GM19193 (cell line): ENCODE measurements around the gene PACSIN2.

Experiments used
- POLR2A ChIP-seq: IDR thresholded peaks from 4 replicates; pipeline ENCODE4 v1.6.1; 2011; ENCODE audit not compliant: insufficient read depth, insufficient read length; ENCODE audit errors: extremely low read depth

Gene PACSIN2

DNA sequence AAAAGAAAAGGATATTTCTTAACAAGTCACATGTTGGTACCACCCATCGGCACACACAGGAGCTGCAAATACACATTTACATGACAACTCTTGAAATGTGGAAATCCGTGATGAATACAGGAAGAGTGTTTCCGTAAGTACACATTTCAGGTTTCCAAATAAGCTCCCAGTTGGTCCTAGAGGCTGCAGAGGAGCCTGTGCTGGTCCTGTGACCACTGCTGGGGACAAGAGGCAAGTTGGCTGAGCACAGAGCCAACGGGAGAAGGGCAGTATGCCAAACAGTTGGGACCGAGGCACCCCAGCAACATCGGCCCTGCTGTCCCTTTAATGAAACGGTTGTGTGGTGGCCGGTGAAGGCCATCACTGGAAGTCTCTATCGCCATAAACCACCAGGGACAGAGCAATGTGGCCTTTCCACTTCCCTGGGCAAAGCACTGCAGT is 119.4 kb downstream of the PACSIN2 start:
- TF ChIP-seq POLR2A: no peak

DNA sequence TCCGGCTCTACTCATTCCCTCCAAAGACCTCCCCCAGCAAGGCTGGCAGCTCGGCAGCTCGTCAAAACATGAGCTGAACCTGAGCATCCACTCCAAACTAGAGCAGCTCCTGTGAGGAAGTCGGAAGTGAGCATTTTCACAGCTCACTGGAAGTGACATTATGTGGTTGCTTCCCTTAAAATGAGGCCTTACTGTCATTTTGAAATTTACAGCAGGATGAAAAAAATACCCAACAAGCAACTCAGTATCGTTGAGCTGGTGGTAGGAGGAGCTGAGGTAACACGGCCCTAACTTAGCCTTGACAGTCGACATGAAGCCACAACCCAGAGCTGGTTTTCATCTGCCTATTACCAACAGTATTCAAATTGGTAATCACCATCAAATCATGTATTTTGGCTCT is 119.9 kb downstream of the PACSIN2 start:
- TF ChIP-seq POLR2A: no peak

DNA sequence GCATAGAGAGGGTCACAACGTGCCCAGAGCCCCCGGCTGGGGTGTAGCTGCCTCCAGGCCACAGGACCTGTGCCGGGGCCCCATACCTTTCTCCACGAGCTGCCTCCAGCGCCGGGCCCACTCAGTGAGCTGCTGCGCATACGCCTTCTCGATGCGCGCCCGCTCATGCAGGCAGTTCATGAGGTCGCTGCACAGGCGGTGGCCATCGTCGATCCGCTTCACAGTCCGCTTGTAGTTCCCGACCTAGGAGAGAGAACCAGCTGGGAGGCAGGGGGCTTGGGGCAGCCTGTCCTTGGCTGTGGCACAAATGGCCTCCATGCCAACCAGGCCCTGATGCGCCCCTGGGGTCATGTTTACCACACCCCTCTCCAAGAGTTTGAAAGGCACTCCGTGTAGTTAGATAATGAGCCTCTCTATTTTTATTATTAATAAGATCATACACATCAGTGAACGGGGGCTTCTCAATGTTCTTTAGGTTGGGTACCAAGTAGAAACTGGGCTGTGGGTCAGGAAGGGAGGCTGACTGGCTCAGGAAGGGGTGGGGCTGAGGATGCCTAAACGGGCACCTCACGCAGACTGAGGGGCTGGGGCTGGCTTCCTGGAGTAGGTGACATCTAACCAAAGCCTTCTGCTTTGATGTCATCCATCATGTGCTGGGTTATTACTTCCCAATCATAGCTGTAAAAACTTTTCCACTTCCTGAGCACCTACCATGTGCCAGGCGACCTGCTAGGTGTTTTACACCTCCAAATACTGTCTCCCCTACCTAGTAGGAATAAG is 121.4 kb downstream of the PACSIN2 start:
- no peak for TF ChIP-seq POLR2A

- TF ChIP-seq POLR2A: no peak
Observed at GRCh38 chr22:42892571-42893316, 122.2 kb downstream of the PACSIN2 start.

- no peak for TF ChIP-seq POLR2A
Observed at GRCh38 chr22:42892156-42892555, 122.8 kb downstream of the PACSIN2 start.

DNA sequence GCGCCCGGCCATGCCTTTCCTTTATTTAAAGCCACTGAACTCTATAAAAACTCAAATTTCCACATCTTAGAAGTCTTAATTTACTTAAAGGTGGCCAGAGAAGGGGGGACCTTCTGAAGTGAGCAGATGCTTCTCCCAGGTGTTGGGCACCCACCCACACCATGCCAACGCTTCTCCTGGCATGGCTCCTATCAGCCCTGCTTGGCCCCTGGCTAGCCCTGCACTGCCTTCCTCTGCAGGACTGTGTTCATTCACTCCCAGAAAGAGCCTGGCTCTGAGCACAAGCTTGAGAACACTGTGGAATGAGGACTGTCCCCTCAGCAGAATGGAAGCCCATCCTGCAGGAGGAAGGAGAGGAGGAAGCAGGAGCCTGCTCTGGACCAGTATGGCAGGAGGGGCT is 123.3 kb downstream of the PACSIN2 start:
- TF ChIP-seq POLR2A: no peak

- no peak for TF ChIP-seq POLR2A
Observed at GRCh38 chr22:42891008-42891407, 123.9 kb downstream of the PACSIN2 start.

DNA sequence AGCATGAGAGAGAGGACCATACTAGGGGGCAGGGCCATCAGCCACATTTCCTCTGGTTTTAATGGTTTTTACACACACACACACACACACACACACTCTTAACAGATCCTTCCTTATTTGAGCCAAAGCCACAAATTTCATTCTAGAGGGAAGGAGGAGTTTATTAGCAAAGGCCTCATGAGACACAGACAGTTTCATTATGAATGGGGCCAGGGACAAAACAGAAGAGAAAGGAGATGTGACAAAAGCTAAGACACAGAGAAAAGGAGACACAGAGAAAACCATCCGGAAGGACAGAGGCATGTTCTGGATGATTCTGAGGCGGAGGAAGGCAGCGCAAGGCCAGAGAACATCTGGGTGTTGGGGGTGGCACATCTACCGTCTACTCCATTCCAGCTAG is 125.6 kb downstream of the PACSIN2 start:
- no peak for TF ChIP-seq POLR2A

DNA sequence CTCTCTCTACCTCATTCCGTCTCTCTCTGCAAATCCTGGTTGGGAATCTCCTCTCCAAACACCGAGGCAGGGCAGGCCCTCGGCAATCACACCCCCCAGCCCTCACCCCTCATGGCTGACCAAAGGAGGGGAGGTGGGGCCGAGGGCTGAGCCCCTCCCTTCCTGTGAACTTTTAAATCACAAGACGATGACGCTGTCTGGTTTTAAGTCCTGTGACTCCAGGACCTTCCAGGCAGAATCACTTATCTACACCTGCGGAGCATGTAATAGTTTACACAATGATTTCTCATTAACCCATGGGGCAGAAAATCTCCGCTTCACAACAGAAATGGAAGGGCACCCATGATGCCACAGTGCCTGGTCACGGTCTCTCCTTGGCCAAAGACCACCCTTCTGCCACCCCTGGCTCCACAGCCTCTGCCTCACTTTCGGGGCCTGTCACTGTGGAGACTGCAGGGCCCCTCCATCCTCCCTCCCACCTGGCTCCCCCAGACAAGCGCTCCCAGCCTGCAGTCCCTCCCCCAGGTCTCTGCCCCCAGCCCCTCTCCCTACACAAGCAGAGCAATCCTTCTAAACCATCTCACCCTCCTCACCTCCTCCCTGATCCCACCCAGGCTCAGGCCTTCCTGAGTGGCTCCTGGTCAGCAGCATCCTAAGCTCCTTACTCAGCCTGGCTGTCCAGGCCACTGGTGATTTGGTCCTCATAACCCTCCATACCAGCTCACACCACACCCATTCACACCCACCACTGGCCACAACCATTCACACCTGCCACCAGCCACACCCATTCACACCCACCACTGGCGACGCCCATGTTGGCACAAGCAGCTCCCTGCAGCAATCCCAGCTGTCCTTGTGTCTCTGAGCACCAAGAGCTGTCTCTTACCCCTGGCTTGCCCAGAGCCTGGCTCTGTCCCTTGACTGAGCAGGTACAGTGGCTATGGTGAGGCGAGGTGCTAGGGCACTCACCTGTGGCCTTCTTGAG is 127.1 kb downstream of the PACSIN2 start:
- TF ChIP-seq POLR2A: no peak

GRCh38 chr22:42887120-42887519 is 127.8 kb downstream of the PACSIN2 start:
- TF ChIP-seq POLR2A: no peak

- TF ChIP-seq POLR2A: no peak
Observed at GRCh38 chr22:42885446-42885845, 129.5 kb downstream of the PACSIN2 start.

GRCh38 chr22:42884616-42885375 is 130.2 kb downstream of the PACSIN2 start:
- no peak for TF ChIP-seq POLR2A

DNA sequence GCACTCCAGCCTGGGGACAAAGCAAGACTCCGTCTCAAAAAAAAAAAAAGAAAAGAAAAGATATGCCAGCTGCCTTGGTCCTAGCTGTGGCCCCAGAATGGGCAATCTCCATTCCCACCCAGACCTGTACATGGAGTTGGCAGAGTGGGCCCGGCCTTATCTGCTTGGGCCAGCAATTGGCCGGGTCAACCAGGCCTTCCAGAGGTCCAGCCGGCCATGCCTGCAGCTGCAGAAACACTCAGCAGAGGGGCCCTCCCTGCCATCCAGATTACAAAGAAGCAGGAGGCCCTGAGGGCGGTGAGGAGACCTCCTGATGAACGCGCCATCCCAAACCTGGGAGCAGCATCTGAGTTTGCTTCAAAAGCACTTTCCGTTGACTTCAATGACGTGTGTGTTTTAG is 131.0 kb downstream of the PACSIN2 start:
- no peak for TF ChIP-seq POLR2A

DNA sequence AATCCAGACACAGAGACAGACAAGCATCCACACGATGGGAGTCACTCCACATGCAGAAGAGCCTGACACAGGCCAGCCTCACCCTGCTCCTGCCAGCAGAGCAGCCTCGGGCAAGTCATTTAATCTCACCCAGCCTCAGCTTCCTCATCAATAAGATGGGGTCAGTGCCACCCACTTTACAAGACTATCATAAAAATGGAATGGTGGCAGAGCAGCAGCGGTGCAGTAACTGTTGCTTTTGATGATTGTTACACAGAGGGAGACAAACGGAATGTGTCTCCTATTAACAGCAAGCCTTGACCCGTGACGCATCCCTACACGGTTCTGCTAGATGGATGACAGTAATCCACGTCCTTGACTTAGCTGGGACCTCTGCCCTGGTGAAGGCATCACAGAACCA is 131.8 kb downstream of the PACSIN2 start:
- no peak for TF ChIP-seq POLR2A
